ENCODE data around the gene LGALS1.

LGALS1 gene

DNA sequence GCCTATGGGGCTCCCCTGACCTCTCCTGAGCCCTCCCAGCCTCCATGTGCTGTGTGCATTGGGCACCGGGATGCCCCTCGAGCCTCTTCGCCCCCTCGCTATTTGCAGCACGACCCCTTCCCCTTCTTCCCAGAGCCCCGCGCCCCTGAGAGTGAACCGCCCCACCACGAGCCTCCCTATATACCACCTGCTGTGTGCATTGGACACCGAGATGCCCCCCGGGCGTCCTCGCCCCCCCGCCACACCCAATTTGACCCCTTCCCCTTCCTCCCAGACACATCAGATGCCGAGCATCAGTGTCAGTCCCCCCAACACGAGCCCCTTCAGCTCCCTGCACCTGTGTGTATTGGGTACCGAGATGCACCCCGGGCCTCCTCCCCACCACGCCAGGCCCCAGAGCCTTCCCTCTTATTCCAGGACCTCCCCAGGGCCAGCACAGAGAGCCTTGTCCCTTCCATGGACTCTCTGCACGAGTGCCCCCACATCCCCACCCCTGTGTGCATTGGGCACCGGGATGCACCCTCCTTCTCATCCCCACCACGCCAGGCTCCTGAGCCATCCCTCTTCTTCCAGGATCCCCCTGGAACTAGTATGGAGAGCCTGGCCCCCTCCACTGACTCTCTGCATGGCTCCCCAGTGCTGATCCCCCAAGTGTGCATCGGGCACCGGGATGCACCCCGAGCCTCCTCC lies 50.3 kb downstream of the LGALS1 start:
- Histone ChIP-seq H3K36me3 (ENCODE audit: insufficient read depth, low read length) (no peaks in the 10 kb centered on the region), H3K9me2 (ENCODE audit: low read depth, low read length) (no peaks in the 10 kb centered on the region), H3K27ac (ENCODE audit: low read depth, low read length, poor library complexity, severe bottlenecking) (no peak overlapping the region), H3K4me2 (ENCODE audit: low read length) (no peak overlapping the region), H3K9me3 (ENCODE audit: low read length) (no peaks in the 10 kb centered on the region), H3K9ac (ENCODE audit: low read length) (no peak overlapping the region), H2AFZ (ENCODE audit: low read length) (no peak overlapping the region), H3F3A (ENCODE audit: insufficient read depth, low read length) (no peaks in the 10 kb centered on the region), H3K4me3 (ENCODE audit: low read depth, low read length, poor library complexity, severe bottlenecking) (no peak overlapping the region), H3K79me2 (ENCODE audit: insufficient read depth, low read length) (no peaks in the 10 kb centered on the region), H3K27me3 (ENCODE audit: insufficient read depth, low read length) (0 out of 2 replicates have a peak, but pooled peaks cover 7% of the 10 kb centered on the region), H4K20me1 (ENCODE audit: insufficient read depth, low read length) (no peaks in the 10 kb centered on the region), H3K4me1 (ENCODE audit: insufficient read depth, low read length, severe bottlenecking) (no peaks in the 10 kb centered on the region)
- no peak for TF ChIP-seq EZH2 (IDR thresholded peaks at IDR 0.05; ENCODE audit: borderline replicate concordance, low read length)
- TF ChIP-seq, protein P1, sequence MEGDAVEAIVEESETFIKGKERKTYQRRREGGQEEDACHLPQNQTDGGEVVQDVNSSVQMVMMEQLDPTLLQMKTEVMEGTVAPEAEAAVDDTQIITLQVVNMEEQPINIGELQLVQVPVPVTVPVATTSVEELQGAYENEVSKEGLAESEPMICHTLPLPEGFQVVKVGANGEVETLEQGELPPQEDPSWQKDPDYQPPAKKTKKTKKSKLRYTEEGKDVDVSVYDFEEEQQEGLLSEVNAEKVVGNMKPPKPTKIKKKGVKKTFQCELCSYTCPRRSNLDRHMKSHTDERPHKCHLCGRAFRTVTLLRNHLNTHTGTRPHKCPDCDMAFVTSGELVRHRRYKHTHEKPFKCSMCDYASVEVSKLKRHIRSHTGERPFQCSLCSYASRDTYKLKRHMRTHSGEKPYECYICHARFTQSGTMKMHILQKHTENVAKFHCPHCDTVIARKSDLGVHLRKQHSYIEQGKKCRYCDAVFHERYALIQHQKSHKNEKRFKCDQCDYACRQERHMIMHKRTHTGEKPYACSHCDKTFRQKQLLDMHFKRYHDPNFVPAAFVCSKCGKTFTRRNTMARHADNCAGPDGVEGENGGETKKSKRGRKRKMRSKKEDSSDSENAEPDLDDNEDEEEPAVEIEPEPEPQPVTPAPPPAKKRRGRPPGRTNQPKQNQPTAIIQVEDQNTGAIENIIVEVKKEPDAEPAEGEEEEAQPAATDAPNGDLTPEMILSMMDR (IDR thresholded peaks at IDR 0.05; ENCODE audit: low read length), result no peak

DNA sequence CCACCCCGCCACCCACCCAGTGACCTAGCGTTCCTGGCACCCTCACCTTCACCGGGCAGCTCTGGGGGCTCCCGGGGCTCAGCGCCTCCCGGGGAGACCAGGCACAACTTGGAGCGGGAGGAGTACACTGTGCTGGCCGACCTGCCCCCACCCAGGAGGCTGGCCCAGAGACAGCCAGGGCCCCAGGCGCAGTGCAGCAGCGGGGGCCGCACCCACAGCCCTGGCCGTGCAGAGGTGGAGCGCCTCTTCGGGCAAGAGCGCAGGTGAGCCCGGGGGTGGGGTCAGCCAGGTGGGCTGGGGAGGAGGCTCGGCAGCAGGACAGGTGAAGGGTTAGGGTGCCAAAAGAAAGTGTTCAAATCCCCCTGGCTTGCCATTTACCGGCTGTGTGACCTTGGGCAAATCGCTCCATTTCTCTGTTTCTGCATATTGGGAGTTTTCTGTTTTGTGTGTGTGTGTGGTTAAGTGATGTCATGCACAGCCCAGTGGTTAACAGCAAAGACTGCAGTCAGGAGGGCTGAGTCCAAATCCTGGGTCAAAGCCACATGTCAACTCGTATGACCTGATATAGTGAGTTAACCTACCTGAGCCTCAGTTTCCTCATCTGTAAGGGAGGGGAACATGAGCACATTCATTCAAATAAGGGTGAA lies 50.9 kb downstream of the LGALS1 start:
- Histone ChIP-seq H4K20me1 (ENCODE audit: insufficient read depth, low read length) (no peaks in the 10 kb centered on the region), H3K79me2 (ENCODE audit: insufficient read depth, low read length) (no peaks in the 10 kb centered on the region), H3K27me3 (ENCODE audit: insufficient read depth, low read length) (0 out of 2 replicates have a peak, but pooled peaks cover 7% of the 10 kb centered on the region), H3K9me2 (ENCODE audit: low read depth, low read length) (no peaks in the 10 kb centered on the region), H3K4me3 (ENCODE audit: low read depth, low read length, poor library complexity, severe bottlenecking) (no peak overlapping the region), H3K4me1 (ENCODE audit: insufficient read depth, low read length, severe bottlenecking) (no peaks in the 10 kb centered on the region), H3F3A (ENCODE audit: insufficient read depth, low read length) (no peaks in the 10 kb centered on the region), H3K9ac (ENCODE audit: low read length) (no peak overlapping the region), H3K27ac (ENCODE audit: low read depth, low read length, poor library complexity, severe bottlenecking) (no peak overlapping the region), H3K9me3 (ENCODE audit: low read length) (no peaks in the 10 kb centered on the region), H3K36me3 (ENCODE audit: insufficient read depth, low read length) (no peaks in the 10 kb centered on the region), H2AFZ (ENCODE audit: low read length) (no peak overlapping the region), H3K4me2 (ENCODE audit: low read length) (no peak overlapping the region)
- no peak for TF ChIP-seq EZH2 (IDR thresholded peaks at IDR 0.05; ENCODE audit: borderline replicate concordance, low read length)
- TF ChIP-seq, protein P1 (IDR thresholded peaks at IDR 0.05; ENCODE audit: low read length), result peak; percentile 19; the same call in 1 of the 2 replicates

DNA sequence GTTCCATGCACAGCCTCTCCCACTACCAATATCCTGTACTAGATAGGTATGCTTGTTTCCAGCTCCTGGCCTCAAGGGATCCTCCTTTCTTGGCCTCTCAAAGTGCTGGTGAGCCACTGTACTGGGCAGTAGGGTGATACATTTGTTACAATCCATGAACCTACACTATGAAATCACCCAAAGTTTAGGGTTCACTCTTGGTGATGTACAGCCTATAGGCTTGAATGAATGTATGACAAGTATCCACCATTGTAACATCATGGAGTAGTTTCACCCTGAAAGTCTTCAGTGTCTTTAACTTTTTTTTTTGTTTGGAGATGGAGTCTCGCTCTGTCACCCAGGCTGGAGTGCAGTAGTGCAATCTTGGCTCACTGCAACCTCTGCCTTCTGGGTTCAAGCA lies 53.2 kb downstream of the LGALS1 start:
- H3K4me1 ChIP-seq (ENCODE audit: insufficient read depth, low read length, severe bottlenecking), result no peaks in the 10 kb centered on the region
- H2AFZ ChIP-seq (ENCODE audit: low read length), result no peak overlapping the region
- H3K4me2 ChIP-seq (ENCODE audit: low read length), result no peak overlapping the region

More for the DNA sequence above, 53.2 kb downstream of the LGALS1 start:
- Histone ChIP-seq H3K79me2 (ENCODE audit: insufficient read depth, low read length) (no peaks in the 10 kb centered on the region), H3K27ac (ENCODE audit: low read depth, low read length, poor library complexity, severe bottlenecking) (no peak overlapping the region), H3K9ac (ENCODE audit: low read length) (no peak overlapping the region), H3K9me3 (ENCODE audit: low read length) (no peaks in the 10 kb centered on the region), H3F3A (ENCODE audit: insufficient read depth, low read length) (no peaks in the 10 kb centered on the region), H3K9me2 (ENCODE audit: low read depth, low read length) (no peaks in the 10 kb centered on the region), H3K27me3 (ENCODE audit: insufficient read depth, low read length) (no peaks in the 10 kb centered on the region), H3K4me3 (ENCODE audit: low read depth, low read length, poor library complexity, severe bottlenecking) (no peak overlapping the region), H4K20me1 (ENCODE audit: insufficient read depth, low read length) (no peaks in the 10 kb centered on the region), H3K36me3 (ENCODE audit: insufficient read depth, low read length) (no peaks in the 10 kb centered on the region)
- no peak for TF ChIP-seq EZH2 (IDR thresholded peaks at IDR 0.05; ENCODE audit: borderline replicate concordance, low read length)
- TF ChIP-seq, protein P1 (IDR thresholded peaks at IDR 0.05; ENCODE audit: low read length), result no peak

All from OCI-LY1 (cell line).